ENCODE data around the gene TMEM107. TPM values are rescaled to one million over a fixed set of nuclear protein-coding genes. Genes with fewer than 3 reads are reported as not detected.

TMEM107 gene
- total RNA-seq, 4 donors from 2014 or later, result 28.2 to 47.1 (median 38.2) TPM

- Histone ChIP-seq H3K9me3 (no peaks in the 10 kb centered on the region), H3K27me3 (no peaks in the 10 kb centered on the region), H3K27ac (peak overlapping the region; percentile 98 to 100 (median 100)), H3K4me3 (peak overlapping the region in 3 of 4 donors; percentile 4 to 67 (median 9)), H3K36me3 (peaks cover 0 to 22% (median 3%) of the 10 kb centered on the region in 3 donors), H3K4me1 (peaks cover 0 to 48% (median 34%) of the 10 kb centered on the region in 4 donors)
- WGBS, 2 donors, result 17 to 21% methylated on average over 13 of the region's 13 CpGs
- peak in 1 of 2 donors; percentile 78 for DNase-seq (ENCODE audit: low spot score in 2 of 2)
- TF ChIP-seq CTCF (IDR thresholded peaks at IDR 0.05), result no peak
- TF ChIP-seq POLR2A (IDR thresholded peaks at IDR 0.05), result no peak
- peak; percentile 11 to 51 for TF ChIP-seq EP300 (IDR thresholded peaks at IDR 0.05)
Observed at GRCh38 chr17:8163978-8164814, 12.0 kb downstream of the TMEM107 start.

GRCh38 chr17:8162997-8163977 is 12.9 kb downstream of the TMEM107 start:
- peaks cover 0 to 57% (median 40%) of the 10 kb centered on the region in 4 donors for H3K4me1 ChIP-seq

DNA sequence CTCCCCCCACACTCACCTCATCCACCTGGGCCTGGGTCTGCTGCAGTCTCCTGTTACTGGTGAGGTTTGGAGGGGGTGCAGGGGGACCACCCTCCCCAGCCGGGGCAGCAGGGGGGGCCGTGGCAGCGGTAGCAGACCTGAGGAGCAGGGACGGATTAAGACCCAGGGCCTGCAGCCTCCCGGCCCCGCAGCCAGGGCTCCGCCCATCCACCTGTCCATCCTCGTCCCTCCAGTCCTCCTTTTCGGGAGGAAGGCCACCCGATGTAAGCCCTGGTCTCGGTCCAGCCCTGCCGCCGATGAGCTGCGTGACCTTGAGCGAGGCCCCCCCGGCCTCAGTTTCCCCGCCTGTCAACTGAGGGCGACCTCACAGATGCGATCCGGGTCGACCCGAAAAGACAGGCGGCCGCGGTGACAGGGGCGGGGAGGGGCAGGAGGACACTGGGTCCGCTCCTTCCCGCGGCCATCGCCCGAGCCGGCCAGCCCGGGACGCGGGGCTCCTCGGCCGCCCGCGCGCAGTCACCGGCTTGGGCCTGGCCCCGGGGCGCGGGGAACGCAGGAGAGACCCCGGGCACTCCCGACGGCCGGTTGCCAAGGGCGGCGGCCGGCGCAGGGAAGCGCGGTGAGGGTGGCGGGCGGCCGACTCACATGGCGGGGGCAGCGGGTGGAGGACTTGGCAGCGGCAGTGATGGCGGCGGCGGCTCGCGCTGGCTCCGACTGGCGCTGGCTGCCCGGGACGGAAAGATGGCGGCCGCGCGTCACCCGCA is 13.8 kb downstream of the TMEM107 start, which contains the start of gene VAMP2:
TSS of gene VAMP2 (minus strand) at position 716 of the 764 bp plus-strand sequence. CDS start at position 647, 69 bp downstream.
- peak within 1 kb of the TSS; percentile 98 to 100 (median 100) for H3K27ac ChIP-seq
- TF ChIP-seq EP300 (IDR thresholded peaks at IDR 0.05), result peak; percentile 27 to 90
- peak; percentile 96 to 97 for TF ChIP-seq POLR2A (IDR thresholded peaks at IDR 0.05)
- TF ChIP-seq CTCF (IDR thresholded peaks at IDR 0.05), result peak in 2 of 5 experiments; percentile 34 to 45

More at GRCh38 chr17:8162997-8163977, 12.9 kb downstream of the TMEM107 start:
- Histone ChIP-seq H3K4me3 (peak overlapping the region; percentile 67 to 100 (median 86)), H3K27me3 (no peaks in the 10 kb centered on the region), H3K9me3 (no peaks in the 10 kb centered on the region), H3K27ac (peak overlapping the region; percentile 98 to 100 (median 100)), H3K36me3 (peaks cover 0 to 24% (median 3%) of the 10 kb centered on the region in 3 donors)
- WGBS, 2 donors, result 4 to 12% methylated on average over 19 to 33 of the region's 55 CpGs
- peak in 1 of 2 donors; percentile 20 for DNase-seq (ENCODE audit: low spot score in 2 of 2)
- TF ChIP-seq EP300 (IDR thresholded peaks at IDR 0.05) (no peak), CTCF (IDR thresholded peaks at IDR 0.05) (no peak), POLR2A (IDR thresholded peaks at IDR 0.05) (no peak)

GRCh38 chr17:8161289-8162232 is 14.6 kb downstream of the TMEM107 start:
- TF ChIP-seq CTCF (IDR thresholded peaks at IDR 0.05) (no peak), EP300 (IDR thresholded peaks at IDR 0.05) (no peak), POLR2A (IDR thresholded peaks at IDR 0.05) (no peak)

More for the DNA sequence above, 13.8 kb downstream of the TMEM107 start, which contains the start of gene VAMP2:
- Histone ChIP-seq H3K4me3 (peak within 1 kb of the TSS; percentile 75 to 100 (median 92)), H3K27me3 (no peaks in the 10 kb centered on the region), H3K4me1 (peaks cover 0 to 63% (median 41%) of the 10 kb centered on the region in 4 donors), H3K9me3 (no peaks in the 10 kb centered on the region), H3K36me3 (peaks cover 0 to 24% (median 3%) of the 10 kb centered on the region in 3 donors)
- DNase-seq (ENCODE audit: low spot score in 2 of 2), result peak; percentile 68 to 72
- 0 to 1% methylated on average over 12 to 50 of the region's 75 CpGs for WGBS, 2 donors

More at GRCh38 chr17:8161289-8162232, 14.6 kb downstream of the TMEM107 start:
- peak overlapping the region; percentile 98 to 100 (median 100) for H3K27ac ChIP-seq
- H3K4me1 ChIP-seq, result peaks cover 0 to 69% (median 43%) of the 10 kb centered on the region in 4 donors
- no peaks in the 10 kb centered on the region for H3K27me3 ChIP-seq
- 46 to 51% methylated on average over 13 to 19 of the region's 19 CpGs for WGBS, 2 donors
- peaks cover 0 to 24% (median 3%) of the 10 kb centered on the region in 3 donors for H3K36me3 ChIP-seq
- H3K9me3 ChIP-seq, result no peaks in the 10 kb centered on the region
- H3K4me3 ChIP-seq, result peak overlapping the region; percentile 75 to 100 (median 92)
- DNase-seq (ENCODE audit: low spot score in 2 of 2), result peak in 1 of 2 donors; percentile 12
